ENCODE measurements around the gene INTU.

GRCh38 chr4:127709456-127709855 lies 76.7 kb downstream of the INTU start:
- TF ChIP-seq POLR2A (IDR thresholded peaks at IDR 0.05), result no peak
- no peak for TF ChIP-seq CTCF (IDR thresholded peaks at IDR 0.05)

All from right lobe of liver (tissue), 4 donors.